HG02938 (cell line): ENCODE data around the gene ING5.
"Not testable (repeated sequence)": the region's sequence is repeated elsewhere in the genome, so short reads cannot be mapped to it uniquely, and the experiment has no call there.

Experiments used
- ATAC-seq: cut with Tn5 transposase; IDR thresholded peaks from one replicate; pipeline ENCODE4 v1.9.1; 2021; ENCODE audit warnings: mild to moderate bottlenecking, moderate library complexity; ENCODE audit not compliant: unreplicated experiment

ING5 gene

GRCh38 chr2:241736111-241736510, 34.3 kb downstream of the ING5 start:
- no peak for ATAC-seq

- no peak for ATAC-seq
These were observed 36.3 kb downstream of the ING5 start for GRCh38 chr2:241738040-241738686.

GRCh38 chr2:241739177-241739576, 37.3 kb downstream of the ING5 start:
- no peak for ATAC-seq

- no peak for ATAC-seq
These were observed 37.8 kb downstream of the ING5 start for GRCh38 chr2:241739651-241740050.

- no peak for ATAC-seq
These were observed 39.2 kb downstream of the ING5 start for GRCh38 chr2:241741016-241741415.

- ATAC-seq, result no peak
These were observed 40.6 kb downstream of the ING5 start for GRCh38 chr2:241742320-241742939.

GRCh38 chr2:241743008-241743407, 41.2 kb downstream of the ING5 start:
- ATAC-seq, result not testable (repeated sequence)

- no peak for ATAC-seq
These were observed 41.8 kb downstream of the ING5 start for GRCh38 chr2:241743620-241744019.

- no peak for ATAC-seq
These were observed 42.4 kb downstream of the ING5 start for GRCh38 chr2:241744028-241744754.

- no peak for ATAC-seq
These were observed 43.4 kb downstream of the ING5 start for GRCh38 chr2:241745276-241745675.

GRCh38 chr2:241746084-241746483, 44.2 kb downstream of the ING5 start:
- ATAC-seq, result no peak

GRCh38 chr2:241748468-241749256, 46.8 kb downstream of the ING5 start:
- no peak for ATAC-seq

GRCh38 chr2:241750076-241750840, 48.4 kb downstream of the ING5 start:
- no peak for ATAC-seq

GRCh38 chr2:241751152-241751551, 49.3 kb downstream of the ING5 start:
- ATAC-seq, result no peak

GRCh38 chr2:241751776-241752175, 49.9 kb downstream of the ING5 start:
- no peak for ATAC-seq

- no peak for ATAC-seq
These were observed 50.4 kb downstream of the ING5 start for GRCh38 chr2:241752253-241752652.

- no peak for ATAC-seq
These were observed 50.9 kb downstream of the ING5 start for GRCh38 chr2:241752689-241753276.

- ATAC-seq, result no peak
These were observed 51.7 kb downstream of the ING5 start for GRCh38 chr2:241753493-241753892.

- no peak for ATAC-seq
These were observed 52.2 kb downstream of the ING5 start for GRCh38 chr2:241754042-241754441.

- no peak for ATAC-seq
These were observed 53.3 kb downstream of the ING5 start for GRCh38 chr2:241755166-241755565.
